PFSK-1 (cell line): Measurements from ENCODE around the gene CEMIP.

Experiments used
- POLR2AphosphoS5 ChIP-seq: IDR thresholded peaks from 2 replicates; pipeline ENCODE4 v1.6.1; 2012; ENCODE audit warnings: low read depth, mild to moderate bottlenecking, control low read depth, low read length, moderate library complexity
- REST ChIP-seq, 2 experiments: IDR thresholded peaks; 2 replicates each; pipeline versions ENCODE4 v1.6.1 to v1.8.0; 2011 to 2012; ENCODE audit warnings: low read depth in 2 of 2, low read length in 2 of 2, control low read depth in 1 of 2, inconsistent platforms in 1 of 2, mild to moderate bottlenecking in 1 of 2, moderate library complexity in 1 of 2; ENCODE audit not compliant: insufficient read depth in 1 of 2

DNA sequence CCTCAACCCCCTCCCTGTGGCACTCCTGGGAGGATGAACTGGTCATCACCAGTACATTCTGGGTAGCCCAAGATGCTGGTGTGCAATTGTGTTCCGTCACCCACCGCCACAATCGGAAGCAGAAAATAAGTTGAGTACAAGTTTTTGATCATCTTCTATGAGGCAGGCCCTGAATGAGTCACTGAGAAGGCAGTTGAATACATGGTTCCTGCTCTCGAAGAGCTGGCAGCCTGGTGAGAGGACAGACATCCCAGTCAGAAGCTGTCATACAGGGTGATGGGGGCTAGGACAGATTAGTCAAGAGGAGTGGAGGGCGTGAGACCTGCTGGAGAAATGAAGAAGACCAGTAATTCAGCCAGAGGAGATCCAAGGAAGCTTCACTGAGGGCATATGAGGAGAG is 6.2 kb downstream of the CEMIP start:
- TF ChIP-seq REST (IDR thresholded peaks at IDR 0.05; ENCODE audit: insufficient read depth in 1 of 2, low read depth in 2 of 2, low read length in 2 of 2) (no peak), POLR2AphosphoS5 (no peak)
